Gastroesophageal sphincter (tissue), 3 donors: ENCODE results near the gene CTNNA2.

Source experiments
- CTCF ChIP-seq, 4 experiments: fragments of 200-600 bp in 2 of 4; fragments of 450-650 bp in 2 of 4; sonication (generic) in 1 of 4; IDR thresholded peaks; one replicate each; pipeline ENCODE4 v1.5.1; 2017 to 2019; ENCODE audit warnings: antibody characterized with exemption in 4 of 4, mild to moderate bottlenecking in 2 of 4, moderate library complexity in 2 of 4
- POLR2A ChIP-seq, 2 donors: fragments of 450-650 bp; IDR thresholded peaks; one replicate each; pipeline ENCODE4 v1.6.1; 2017; ENCODE audit warnings: antibody characterized with exemption in 2 of 2, mild to moderate bottlenecking in 2 of 2, moderate library complexity in 1 of 2

DNA sequence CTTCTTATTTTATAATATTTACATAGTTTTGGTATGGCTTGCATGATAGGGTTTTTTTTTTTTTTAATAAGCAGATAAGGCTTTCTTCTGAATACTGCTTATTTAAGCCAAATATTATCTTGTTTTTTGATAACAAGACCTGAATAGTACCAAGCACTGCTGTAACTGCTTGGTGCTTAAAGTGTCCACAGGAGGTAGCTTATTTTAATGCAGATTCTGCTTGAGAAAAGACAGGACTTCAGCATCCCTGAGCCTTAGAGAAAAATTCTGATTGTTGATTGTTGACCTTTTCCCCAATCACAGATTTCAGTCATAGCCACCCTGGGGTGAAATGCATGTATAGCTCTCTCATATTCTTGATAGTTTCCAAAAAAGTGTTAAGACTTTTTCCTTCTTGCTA is 336.4 kb downstream of the CTNNA2 start:
- TF ChIP-seq CTCF (IDR thresholded peaks at IDR 0.05) = no peak
- TF ChIP-seq POLR2A (IDR thresholded peaks at IDR 0.05) = no peak
